ENCODE data around the gene COA3.

The COA3 gene

GRCh38 chr17:42818379-42818778, 19.9 kb upstream of the COA3 start:
- H3K4me3 ChIP-seq (ENCODE audit: control insufficient read depth in 1 of 7, extremely low read depth in 1 of 7, insufficient read depth in 4 of 7, low read depth in 2 of 7, low read length in 6 of 7), result no peak overlapping the region
- H3K36me3 ChIP-seq (ENCODE audit: control insufficient read depth in 4 of 4, insufficient read depth in 4 of 4, low read length in 3 of 4), result peaks cover 24 to 74% (median 61%) of the 10 kb centered on the region in 4 experiments
- no peaks in the 10 kb centered on the region for H3K27me3 ChIP-seq (replicated peaks in 2 of 5; ENCODE audit: control insufficient read depth in 4 of 5, insufficient read depth in 5 of 5, low read length in 4 of 5)
- CTCF ChIA-PET, result interaction anchor here (0.9 to 8.6 kb wide), 7 partner anchors 9 to 110 kb away, joined by 3 to 51 read pairs (median 5); no protein-coding TSS in a partner anchor
- POLR2A ChIA-PET, result no interaction called here
- 100% methylated on average over 5 of the region's 5 CpGs for WGBS (ENCODE audit: insufficient coverage)
- H3K27ac ChIP-seq (ENCODE audit: insufficient read depth in 1 of 2, low read depth in 1 of 2, low read length in 2 of 2, poor library complexity in 1 of 2, severe bottlenecking in 2 of 2), result no peak overlapping the region
- peaks cover 0 to 9% (median 5%) of the 10 kb centered on the region in 4 experiments for H3K4me1 ChIP-seq (ENCODE audit: control extremely low read depth in 1 of 4, control insufficient read depth in 4 of 4, insufficient read depth in 4 of 4, low read length in 3 of 4)
- H3K9me3 ChIP-seq (ENCODE audit: control extremely low read depth in 1 of 5, control insufficient read depth in 4 of 5, insufficient read depth in 2 of 5, low read depth in 1 of 5, low read length in 4 of 5), result no peaks in the 10 kb centered on the region
- no peak for DNase-seq

- peaks cover 24 to 75% (median 61%) of the 10 kb centered on the region in 4 experiments for H3K36me3 ChIP-seq (ENCODE audit: control insufficient read depth in 4 of 4, insufficient read depth in 4 of 4, low read length in 3 of 4)
- H3K4me3 ChIP-seq (ENCODE audit: control insufficient read depth in 1 of 7, extremely low read depth in 1 of 7, insufficient read depth in 4 of 7, low read depth in 2 of 7, low read length in 6 of 7), result no peak overlapping the region
- H3K4me1 ChIP-seq (ENCODE audit: control extremely low read depth in 1 of 4, control insufficient read depth in 4 of 4, insufficient read depth in 4 of 4, low read length in 3 of 4), result peaks cover 0 to 4% (median under 1%) of the 10 kb centered on the region in 4 experiments
- ChIA-PET POLR2A (no interaction called here), CTCF (interaction anchor here (0.9 to 8.6 kb wide), 7 partner anchors 9 to 119 kb away, joined by 3 to 51 read pairs (median 3); no protein-coding TSS in a partner anchor)
- WGBS (ENCODE audit: insufficient coverage), result 67% methylated on average over 1 of the region's 1 CpG
- no peaks in the 10 kb centered on the region for H3K27me3 ChIP-seq (replicated peaks in 2 of 5; ENCODE audit: control insufficient read depth in 4 of 5, insufficient read depth in 5 of 5, low read length in 4 of 5)
- no peak overlapping the region for H3K27ac ChIP-seq (ENCODE audit: insufficient read depth in 1 of 2, low read depth in 1 of 2, low read length in 2 of 2, poor library complexity in 1 of 2, severe bottlenecking in 2 of 2)
- no peak for DNase-seq
- H3K9me3 ChIP-seq (ENCODE audit: control extremely low read depth in 1 of 5, control insufficient read depth in 4 of 5, insufficient read depth in 2 of 5, low read depth in 1 of 5, low read length in 4 of 5), result no peaks in the 10 kb centered on the region
Measured at GRCh38 chr17:42817866-42818265, 19.4 kb upstream of the COA3 start.

GRCh38 chr17:42814633-42815399, 16.3 kb upstream of the COA3 start:
- CTCF ChIA-PET, result interaction anchor here (0.6 to 1.2 kb wide), 4 partner anchors 10 to 686 kb away, joined by 3 to 5 read pairs (median 3); partner anchors contain the start of gene BECN1
- 92% methylated on average over 8 of the region's 8 CpGs for WGBS (ENCODE audit: insufficient coverage)
- DNase-seq, result no peak
- Histone ChIP-seq H3K4me3 (ENCODE audit: control insufficient read depth in 1 of 7, extremely low read depth in 1 of 7, insufficient read depth in 4 of 7, low read depth in 2 of 7, low read length in 6 of 7) (no peak overlapping the region), H3K27me3 (replicated peaks in 2 of 5; ENCODE audit: control insufficient read depth in 4 of 5, insufficient read depth in 5 of 5, low read length in 4 of 5) (no peaks in the 10 kb centered on the region), H3K4me1 (ENCODE audit: control extremely low read depth in 1 of 4, control insufficient read depth in 4 of 4, insufficient read depth in 4 of 4, low read length in 3 of 4) (no peaks in the 10 kb centered on the region), H3K36me3 (ENCODE audit: control insufficient read depth in 4 of 4, insufficient read depth in 4 of 4, low read length in 3 of 4) (peaks cover 34 to 82% (median 64%) of the 10 kb centered on the region in 4 experiments), H3K27ac (ENCODE audit: insufficient read depth in 1 of 2, low read depth in 1 of 2, low read length in 2 of 2, poor library complexity in 1 of 2, severe bottlenecking in 2 of 2) (no peak overlapping the region), H3K9me3 (ENCODE audit: control extremely low read depth in 1 of 5, control insufficient read depth in 4 of 5, insufficient read depth in 2 of 5, low read depth in 1 of 5, low read length in 4 of 5) (no peaks in the 10 kb centered on the region)
- POLR2A ChIA-PET, result interaction anchor here (1.5 kb wide), 1 partner anchor 12 kb away, joined by 3 read pairs; no protein-coding TSS in a partner anchor

GRCh38 chr17:42809250-42809649, 10.7 kb upstream of the COA3 start:
- no peaks in the 10 kb centered on the region for H3K27me3 ChIP-seq (replicated peaks in 2 of 5; ENCODE audit: control insufficient read depth in 4 of 5, insufficient read depth in 5 of 5, low read length in 4 of 5)
- no peak overlapping the region for H3K27ac ChIP-seq (ENCODE audit: insufficient read depth in 1 of 2, low read depth in 1 of 2, low read length in 2 of 2, poor library complexity in 1 of 2, severe bottlenecking in 2 of 2)
- CTCF ChIA-PET, result interaction anchor here (1.3 to 6.6 kb wide), 2 partner anchors 12 to 15 kb away, joined by 3 to 51 read pairs; partner anchors contain the start of gene BECN1

GRCh38 chr17:42806249-42806648, 7.7 kb upstream of the COA3 start:
- Histone ChIP-seq H3K27me3 (replicated peaks in 2 of 5; ENCODE audit: control insufficient read depth in 4 of 5, insufficient read depth in 5 of 5, low read length in 4 of 5) (no peaks in the 10 kb centered on the region), H3K4me1 (ENCODE audit: control extremely low read depth in 1 of 4, control insufficient read depth in 4 of 4, insufficient read depth in 4 of 4, low read length in 3 of 4) (no peaks in the 10 kb centered on the region), H3K27ac (ENCODE audit: insufficient read depth in 1 of 2, low read depth in 1 of 2, low read length in 2 of 2, poor library complexity in 1 of 2, severe bottlenecking in 2 of 2) (no peak overlapping the region), H3K4me3 (ENCODE audit: control insufficient read depth in 1 of 7, extremely low read depth in 1 of 7, insufficient read depth in 4 of 7, low read depth in 2 of 7, low read length in 6 of 7) (no peak overlapping the region), H3K36me3 (ENCODE audit: control insufficient read depth in 4 of 4, insufficient read depth in 4 of 4, low read length in 3 of 4) (peaks cover 6 to 21% (median 14%) of the 10 kb centered on the region in 4 experiments), H3K9me3 (ENCODE audit: control extremely low read depth in 1 of 5, control insufficient read depth in 4 of 5, insufficient read depth in 2 of 5, low read depth in 1 of 5, low read length in 4 of 5) (no peaks in the 10 kb centered on the region)
- POLR2A ChIA-PET, result no interaction called here
- WGBS (ENCODE audit: insufficient coverage), result no CpG with 5 or more reads among the region's 1 CpG
- CTCF ChIA-PET, result interaction anchor here (1.0 to 6.6 kb wide), 2 partner anchors 15 to 33 kb away, joined by 3 to 51 read pairs; partner anchors contain the start of genes BECN1 and VPS25
- no peak for DNase-seq

More at GRCh38 chr17:42809250-42809649, 10.7 kb upstream of the COA3 start:
- H3K4me3 ChIP-seq (ENCODE audit: control insufficient read depth in 1 of 7, extremely low read depth in 1 of 7, insufficient read depth in 4 of 7, low read depth in 2 of 7, low read length in 6 of 7), result no peak overlapping the region
- 94% methylated on average over 3 of the region's 3 CpGs for WGBS (ENCODE audit: insufficient coverage)
- peaks cover 16 to 35% (median 26%) of the 10 kb centered on the region in 4 experiments for H3K36me3 ChIP-seq (ENCODE audit: control insufficient read depth in 4 of 4, insufficient read depth in 4 of 4, low read length in 3 of 4)
- no peaks in the 10 kb centered on the region for H3K4me1 ChIP-seq (ENCODE audit: control extremely low read depth in 1 of 4, control insufficient read depth in 4 of 4, insufficient read depth in 4 of 4, low read length in 3 of 4)
- no peak for DNase-seq
- no peaks in the 10 kb centered on the region for H3K9me3 ChIP-seq (ENCODE audit: control extremely low read depth in 1 of 5, control insufficient read depth in 4 of 5, insufficient read depth in 2 of 5, low read depth in 1 of 5, low read length in 4 of 5)
- POLR2A ChIA-PET, result interaction anchor here (0.6 kb wide), 1 partner anchor 16 kb away, joined by 3 read pairs; no protein-coding TSS in a partner anchor

- DNase-seq, result no peak
- H3K27ac ChIP-seq (ENCODE audit: insufficient read depth in 1 of 2, low read depth in 1 of 2, low read length in 2 of 2, poor library complexity in 1 of 2, severe bottlenecking in 2 of 2), result no peak overlapping the region
- H3K4me3 ChIP-seq (ENCODE audit: control insufficient read depth in 1 of 7, extremely low read depth in 1 of 7, insufficient read depth in 4 of 7, low read depth in 2 of 7, low read length in 6 of 7), result no peak overlapping the region
- H3K27me3 ChIP-seq (replicated peaks in 2 of 5; ENCODE audit: control insufficient read depth in 4 of 5, insufficient read depth in 5 of 5, low read length in 4 of 5), result no peaks in the 10 kb centered on the region
- no peaks in the 10 kb centered on the region for H3K4me1 ChIP-seq (ENCODE audit: control extremely low read depth in 1 of 4, control insufficient read depth in 4 of 4, insufficient read depth in 4 of 4, low read length in 3 of 4)
- POLR2A ChIA-PET, result no interaction called here
- no peaks in the 10 kb centered on the region for H3K9me3 ChIP-seq (ENCODE audit: control extremely low read depth in 1 of 5, control insufficient read depth in 4 of 5, insufficient read depth in 2 of 5, low read depth in 1 of 5, low read length in 4 of 5)
- no CpG with 5 or more reads among the region's 1 CpG for WGBS (ENCODE audit: insufficient coverage)
- CTCF ChIA-PET, result interaction anchor here (0.7 to 1.0 kb wide), 3 partner anchors 10 to 32 kb away, joined by 3 to 6 read pairs (median 3); partner anchors contain the start of gene VPS25
- peaks cover 3 to 9% (median 6%) of the 10 kb centered on the region in 4 experiments for H3K36me3 ChIP-seq (ENCODE audit: control insufficient read depth in 4 of 4, insufficient read depth in 4 of 4, low read length in 3 of 4)
Measured at GRCh38 chr17:42804918-42805367, 6.4 kb upstream of the COA3 start.

All from common myeloid progenitor, CD34-positive (primary cell).